ENCODE results near the gene DTNB.
A peak's percentile ranks its signal among the peaks of the same experiment; 100 is the strongest.
"Not testable (repeated sequence)": the region's sequence is repeated elsewhere in the genome, so short reads cannot be mapped to it uniquely, and the experiment has no call there.

DTNB gene

GRCh38 chr2:25633801-25634200 lies 39.6 kb downstream of the DTNB start:
- not testable (repeated sequence) for DNase-seq

- DNase-seq: no peak
Observed at GRCh38 chr2:25632396-25632795, 41.0 kb downstream of the DTNB start.

- DNase-seq: no peak
Observed at GRCh38 chr2:25624635-25625034, 48.7 kb downstream of the DTNB start.

GRCh38 chr2:25623361-25623760 lies 50.0 kb downstream of the DTNB start:
- no peak for DNase-seq

- no peak for DNase-seq
Observed at GRCh38 chr2:25620711-25621110, 52.7 kb downstream of the DTNB start.

- DNase-seq: no peak
Observed at GRCh38 chr2:25620077-25620476, 53.3 kb downstream of the DTNB start.

- no peak for DNase-seq
Observed at GRCh38 chr2:25619185-25619584, 54.2 kb downstream of the DTNB start.

GRCh38 chr2:25618676-25619075 lies 54.7 kb downstream of the DTNB start:
- DNase-seq: no peak

GRCh38 chr2:25617948-25618646 lies 55.3 kb downstream of the DTNB start:
- DNase-seq: no peak

- DNase-seq: no peak
Observed at GRCh38 chr2:25615920-25616319, 57.5 kb downstream of the DTNB start.

- no peak for DNase-seq
Observed at GRCh38 chr2:25615386-25615785, 58.0 kb downstream of the DTNB start.

GRCh38 chr2:25614711-25615110 lies 58.7 kb downstream of the DTNB start:
- no peak for DNase-seq

GRCh38 chr2:25608718-25609117 lies 64.7 kb downstream of the DTNB start:
- no peak for DNase-seq

- no peak for DNase-seq
Observed at GRCh38 chr2:25606892-25607291, 66.5 kb downstream of the DTNB start.

GRCh38 chr2:25602333-25602723 lies 71.0 kb downstream of the DTNB start:
- no peak for DNase-seq

GRCh38 chr2:25601711-25602332 lies 71.6 kb downstream of the DTNB start:
- DNase-seq: not testable (repeated sequence)

- peak in 34 of 56 donors; percentile 10 to 78 (median 44) for DNase-seq
Observed at GRCh38 chr2:25598911-25599310, 74.5 kb downstream of the DTNB start.

GRCh38 chr2:25598332-25598731 lies 75.0 kb downstream of the DTNB start:
- DNase-seq: no peak

GRCh38 chr2:25597881-25598280 lies 75.5 kb downstream of the DTNB start:
- no peak for DNase-seq

- DNase-seq: no peak
Observed at GRCh38 chr2:25596516-25597244, 76.7 kb downstream of the DTNB start.

GRCh38 chr2:25595393-25595792 lies 78.0 kb downstream of the DTNB start:
- DNase-seq: no peak

- no peak for DNase-seq
Observed at GRCh38 chr2:25594991-25595390, 78.4 kb downstream of the DTNB start.
